Measurements from ENCODE around the gene LELP1.
A peak's percentile ranks its signal among the peaks of the same experiment; 100 is the strongest.

The LELP1 gene

DNA sequence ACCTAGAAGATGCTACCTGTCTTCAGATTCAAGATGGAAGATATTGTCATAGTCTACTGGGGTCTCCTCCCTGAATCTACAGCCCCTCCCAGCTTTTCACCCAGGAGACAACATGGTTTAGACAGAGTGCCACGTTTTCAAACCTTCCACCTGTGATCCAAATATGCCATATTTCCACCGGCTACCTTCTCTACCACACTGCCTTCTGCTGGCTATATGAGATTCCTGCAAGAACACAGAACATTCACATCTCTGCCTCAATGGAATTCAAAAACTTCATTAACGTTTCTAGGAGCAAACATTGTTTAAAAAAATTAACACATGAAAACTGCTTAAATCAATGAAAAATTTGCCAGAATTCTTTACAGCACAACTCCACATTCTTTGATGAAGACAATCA lies 12.9 kb upstream of the LELP1 start:
- Histone ChIP-seq H3K79me2 (ENCODE audit: low read length) (no peaks in the 10 kb centered on the region), H4K20me1 (ENCODE audit: insufficient read depth, low read length) (no peaks in the 10 kb centered on the region), H3K9me3 (replicated peaks; ENCODE audit: insufficient read depth, low read length) (no peaks in the 10 kb centered on the region), H3K27ac (ENCODE audit: low read length) (no peak overlapping the region), H3K9me2 (replicated peaks; ENCODE audit: insufficient read depth, low read length) (no peaks in the 10 kb centered on the region), H3K4me1 (ENCODE audit: low read length) (no peaks in the 10 kb centered on the region), H2AFZ (ENCODE audit: low read length) (no peak overlapping the region), H3F3A (ENCODE audit: insufficient read depth, low read length) (no peaks in the 10 kb centered on the region), H3K4me2 (ENCODE audit: low read depth, low read length) (no peak overlapping the region), H3K27me3 (replicated peaks; ENCODE audit: insufficient read depth, low read length) (no peaks in the 10 kb centered on the region), H3K4me3 (ENCODE audit: low read length) (no peak overlapping the region), H3K9ac (ENCODE audit: low read length) (no peak overlapping the region), H3K36me3 (replicated peaks; ENCODE audit: insufficient read depth, low read length) (no peaks in the 10 kb centered on the region)
- TF ChIP-seq, protein P1, sequence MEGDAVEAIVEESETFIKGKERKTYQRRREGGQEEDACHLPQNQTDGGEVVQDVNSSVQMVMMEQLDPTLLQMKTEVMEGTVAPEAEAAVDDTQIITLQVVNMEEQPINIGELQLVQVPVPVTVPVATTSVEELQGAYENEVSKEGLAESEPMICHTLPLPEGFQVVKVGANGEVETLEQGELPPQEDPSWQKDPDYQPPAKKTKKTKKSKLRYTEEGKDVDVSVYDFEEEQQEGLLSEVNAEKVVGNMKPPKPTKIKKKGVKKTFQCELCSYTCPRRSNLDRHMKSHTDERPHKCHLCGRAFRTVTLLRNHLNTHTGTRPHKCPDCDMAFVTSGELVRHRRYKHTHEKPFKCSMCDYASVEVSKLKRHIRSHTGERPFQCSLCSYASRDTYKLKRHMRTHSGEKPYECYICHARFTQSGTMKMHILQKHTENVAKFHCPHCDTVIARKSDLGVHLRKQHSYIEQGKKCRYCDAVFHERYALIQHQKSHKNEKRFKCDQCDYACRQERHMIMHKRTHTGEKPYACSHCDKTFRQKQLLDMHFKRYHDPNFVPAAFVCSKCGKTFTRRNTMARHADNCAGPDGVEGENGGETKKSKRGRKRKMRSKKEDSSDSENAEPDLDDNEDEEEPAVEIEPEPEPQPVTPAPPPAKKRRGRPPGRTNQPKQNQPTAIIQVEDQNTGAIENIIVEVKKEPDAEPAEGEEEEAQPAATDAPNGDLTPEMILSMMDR (IDR thresholded peaks at IDR 0.05; ENCODE audit: low read length): peak; percentile 72
- TF ChIP-seq EZH2phosphoT487 (IDR thresholded peaks at IDR 0.05; ENCODE audit: low read length): no peak
- DNase-seq: peak; percentile 27

DNA sequence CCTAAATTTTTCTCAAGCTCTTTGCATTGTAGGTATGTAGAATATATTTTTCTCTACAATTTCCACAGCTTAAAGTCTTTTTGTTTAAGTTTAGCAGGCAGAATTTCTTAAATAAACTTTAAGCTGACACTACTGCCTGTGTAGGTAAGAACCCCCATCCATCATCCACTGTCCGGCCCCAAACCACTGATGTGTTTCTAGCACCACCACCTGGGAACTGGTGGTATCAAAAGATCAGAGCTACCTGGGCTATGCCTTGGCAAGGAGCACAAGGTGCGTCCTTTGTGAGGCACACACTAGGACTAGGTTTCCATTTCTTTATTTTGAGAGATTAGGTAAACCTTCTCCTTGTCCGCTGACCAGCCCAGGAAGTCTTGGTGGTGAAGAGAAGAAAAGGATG lies 10.5 kb upstream of the LELP1 start:
- Histone ChIP-seq H3K9me2 (replicated peaks; ENCODE audit: insufficient read depth, low read length) (no peaks in the 10 kb centered on the region), H3K9ac (ENCODE audit: low read length) (no peak overlapping the region), H4K20me1 (ENCODE audit: insufficient read depth, low read length) (no peaks in the 10 kb centered on the region), H3K79me2 (ENCODE audit: low read length) (no peaks in the 10 kb centered on the region), H3K27me3 (replicated peaks; ENCODE audit: insufficient read depth, low read length) (no peaks in the 10 kb centered on the region), H3F3A (ENCODE audit: insufficient read depth, low read length) (no peaks in the 10 kb centered on the region), H3K4me3 (ENCODE audit: low read length) (no peak overlapping the region), H3K4me1 (ENCODE audit: low read length) (no peaks in the 10 kb centered on the region), H2AFZ (ENCODE audit: low read length) (no peak overlapping the region), H3K36me3 (replicated peaks; ENCODE audit: insufficient read depth, low read length) (no peaks in the 10 kb centered on the region), H3K27ac (ENCODE audit: low read length) (no peak overlapping the region), H3K9me3 (replicated peaks; ENCODE audit: insufficient read depth, low read length) (no peaks in the 10 kb centered on the region), H3K4me2 (ENCODE audit: low read depth, low read length) (no peak overlapping the region)
- TF ChIP-seq, protein P1 (IDR thresholded peaks at IDR 0.05; ENCODE audit: low read length): peak; percentile 80
- no peak for TF ChIP-seq EZH2phosphoT487 (IDR thresholded peaks at IDR 0.05; ENCODE audit: low read length)
- no peak for TF ChIP-seq EZH2 (optimal IDR thresholded peaks at IDR 0.05; ENCODE audit: low read depth, low read length)
- peak; percentile 58 for DNase-seq

DNA sequence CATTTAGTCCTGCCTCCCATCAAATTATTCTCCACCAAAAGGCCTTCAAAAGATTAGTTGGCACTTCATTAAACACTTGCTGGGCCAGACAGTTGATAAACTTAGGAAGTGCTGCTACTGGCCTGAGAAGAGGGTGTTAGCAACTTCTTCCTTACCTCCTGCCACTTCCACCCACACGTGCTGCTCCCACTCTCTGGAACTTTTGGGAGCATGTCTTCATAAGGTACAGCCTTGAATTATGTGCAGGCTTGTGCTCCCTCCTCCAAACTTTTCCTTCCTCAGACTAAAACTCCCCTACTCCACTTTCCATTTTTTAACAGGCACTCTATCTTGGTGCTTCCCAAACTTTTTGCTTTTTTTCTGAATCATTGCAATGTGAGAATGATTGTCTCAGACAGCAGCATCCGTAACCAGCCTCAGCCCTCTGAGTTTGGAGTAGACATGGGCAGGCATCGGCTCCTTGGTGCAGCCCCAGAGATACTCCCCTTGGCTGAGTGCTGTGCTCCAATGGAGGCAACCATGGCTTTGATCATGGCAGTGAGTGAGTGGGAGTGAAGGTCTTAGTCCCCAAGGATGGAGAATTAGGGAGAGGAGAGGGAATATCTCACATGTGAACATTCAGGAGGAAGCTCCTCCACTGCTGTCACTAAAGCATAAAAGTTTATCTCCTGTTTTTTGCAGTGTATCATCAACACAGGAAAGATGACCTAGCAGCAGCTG lies 8.7 kb upstream of the LELP1 start:
- no peak for DNase-seq
- Histone ChIP-seq H4K20me1 (ENCODE audit: insufficient read depth, low read length) (no peaks in the 10 kb centered on the region), H3K36me3 (replicated peaks; ENCODE audit: insufficient read depth, low read length) (no peaks in the 10 kb centered on the region), H2AFZ (ENCODE audit: low read length) (no peak overlapping the region), H3K4me3 (ENCODE audit: low read length) (no peak overlapping the region), H3K27me3 (replicated peaks; ENCODE audit: insufficient read depth, low read length) (no peaks in the 10 kb centered on the region), H3K4me1 (ENCODE audit: low read length) (no peaks in the 10 kb centered on the region), H3K4me2 (ENCODE audit: low read depth, low read length) (no peak overlapping the region), H3K9me2 (replicated peaks; ENCODE audit: insufficient read depth, low read length) (no peaks in the 10 kb centered on the region), H3K79me2 (ENCODE audit: low read length) (no peaks in the 10 kb centered on the region), H3K9ac (ENCODE audit: low read length) (no peak overlapping the region), H3F3A (ENCODE audit: insufficient read depth, low read length) (no peaks in the 10 kb centered on the region), H3K27ac (ENCODE audit: low read length) (no peak overlapping the region), H3K9me3 (replicated peaks; ENCODE audit: insufficient read depth, low read length) (no peaks in the 10 kb centered on the region)
- TF ChIP-seq EZH2 (optimal IDR thresholded peaks at IDR 0.05; ENCODE audit: low read depth, low read length): no peak
- TF ChIP-seq, protein P1 (IDR thresholded peaks at IDR 0.05; ENCODE audit: low read length): no peak
- no peak for TF ChIP-seq EZH2phosphoT487 (IDR thresholded peaks at IDR 0.05; ENCODE audit: low read length)

All from MM.1S (cell line).